NCI-H187 (cell line): ENCODE measurements around the gene ZC3H12A.

Experiments used
- DNase-seq, 2 experiments: peaks; one replicate each; lab custom pipeline; 2025; lab: John Stamatoyannopoulos, UW

ZC3H12A gene

DNA sequence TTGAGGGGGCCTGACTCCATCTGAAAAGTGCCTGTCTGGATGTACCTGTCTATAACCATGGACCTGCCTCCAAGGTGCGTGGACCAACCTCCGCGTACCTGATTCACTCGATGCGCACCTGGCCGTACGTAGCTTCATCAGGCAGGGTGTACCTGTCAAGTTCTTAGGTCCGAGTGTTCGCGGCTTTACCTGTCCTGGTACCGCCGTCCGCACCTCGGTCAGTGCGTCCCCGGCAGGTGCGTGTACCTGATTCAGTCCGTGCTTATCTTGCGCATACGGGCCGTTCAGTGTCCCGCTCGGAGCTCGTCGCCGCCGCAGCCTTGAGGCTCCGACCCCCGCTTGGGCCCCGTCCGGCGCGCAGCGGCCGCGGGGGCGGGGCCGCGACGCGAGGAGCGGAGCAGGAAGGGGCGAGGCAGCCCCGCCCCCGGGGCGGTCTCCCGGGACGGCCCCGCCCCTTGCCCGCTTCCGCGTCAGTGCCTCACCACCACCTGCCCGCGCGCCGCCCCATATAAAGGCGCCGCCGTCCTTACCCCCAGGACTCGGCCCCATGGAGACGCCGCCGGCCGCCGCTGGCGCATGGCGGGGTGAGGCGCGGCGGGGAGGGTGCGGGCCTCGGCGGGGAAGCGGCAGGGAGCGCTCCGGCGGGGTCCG, at the start of gene ZC3H12A:
ZC3H12A (plus strand) TSS at position 535 of the 651 bp plus-strand sequence. CDS start 917 bp downstream, outside the sequence.
- DNase-seq = peak; percentile 69

DNA sequence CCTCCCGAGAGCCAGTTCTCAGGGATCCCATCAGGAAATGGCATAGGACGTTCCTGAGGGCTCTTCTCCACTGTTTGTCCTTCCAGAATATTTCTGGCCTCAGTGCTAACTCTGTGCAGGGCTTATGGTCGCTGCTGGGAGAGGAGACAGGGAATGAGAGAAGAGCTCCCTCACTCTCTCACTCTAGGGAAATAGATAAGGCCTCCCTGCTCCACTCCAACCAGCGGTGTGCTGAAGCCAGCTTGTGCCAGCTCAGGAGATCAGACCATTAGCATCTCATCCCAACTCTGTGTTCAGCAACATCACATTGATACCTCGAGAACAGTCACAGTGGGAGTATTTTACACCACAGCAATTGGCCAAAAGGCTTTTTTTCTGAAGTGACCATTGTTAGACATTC, 49.2 kb upstream of the ZC3H12A start:
- no peak for DNase-seq

DNA sequence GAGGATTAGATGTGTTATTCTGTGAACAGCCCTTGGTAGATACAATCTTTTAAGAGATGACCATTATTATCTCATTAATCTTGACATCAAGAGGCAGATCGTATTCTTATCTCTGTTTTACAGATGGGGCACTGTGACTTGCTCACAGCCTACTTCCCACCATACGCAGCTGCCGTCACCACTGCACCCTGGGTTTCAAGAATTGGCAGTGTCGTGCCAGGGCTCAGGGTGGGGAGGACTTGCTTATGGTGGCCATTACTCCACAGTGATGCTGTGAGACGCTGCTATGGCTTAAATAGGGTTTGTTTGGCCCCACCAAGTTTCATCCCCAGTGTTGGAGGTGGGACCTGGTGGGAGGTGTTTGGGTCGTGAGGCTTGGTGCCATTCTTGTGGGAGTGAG, 45.4 kb upstream of the ZC3H12A start:
- no peak for DNase-seq

DNA sequence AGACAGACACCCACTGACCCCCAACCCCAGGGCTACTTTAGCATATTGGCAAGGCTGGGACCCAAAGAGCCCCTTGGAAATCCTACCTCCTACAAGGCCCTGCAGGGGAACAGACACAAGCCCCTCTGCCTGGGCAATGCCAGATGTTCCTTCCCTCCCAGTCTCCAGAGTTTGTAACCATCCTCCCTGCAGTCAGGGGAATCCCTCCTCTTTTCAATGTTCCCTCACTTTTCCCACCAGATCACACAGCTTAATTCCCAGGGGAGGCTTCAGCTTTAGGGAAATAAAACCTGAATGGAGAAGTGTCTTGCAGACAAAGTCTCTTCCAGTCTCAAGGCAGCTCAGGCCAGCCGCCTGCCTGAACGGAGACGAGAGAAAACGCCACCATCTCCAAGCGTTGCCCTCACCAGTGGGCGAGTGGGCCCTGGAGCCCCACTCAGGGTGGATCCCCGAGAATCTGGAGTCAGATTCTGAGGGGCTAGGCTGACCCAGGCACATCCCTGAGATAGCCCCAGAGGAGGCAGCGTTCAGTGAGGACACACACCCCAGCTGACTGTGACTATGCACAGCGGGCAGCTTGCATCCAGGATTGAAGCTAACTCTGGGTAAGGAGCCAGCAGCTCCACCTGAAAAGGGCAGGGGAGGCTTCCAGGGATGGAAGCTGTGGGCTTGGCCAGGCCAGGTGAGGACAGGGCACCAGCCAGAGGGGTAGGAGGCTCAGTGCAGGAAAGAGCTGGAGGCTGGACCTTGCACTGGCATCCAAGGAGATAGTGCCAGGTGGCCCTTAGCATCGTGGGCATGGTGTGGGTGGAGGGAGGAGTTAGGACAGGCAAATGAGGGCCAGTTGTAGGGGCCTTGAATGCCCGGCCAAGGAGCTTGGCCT, 44.0 kb upstream of the ZC3H12A start:
- DNase-seq = no peak

DNA sequence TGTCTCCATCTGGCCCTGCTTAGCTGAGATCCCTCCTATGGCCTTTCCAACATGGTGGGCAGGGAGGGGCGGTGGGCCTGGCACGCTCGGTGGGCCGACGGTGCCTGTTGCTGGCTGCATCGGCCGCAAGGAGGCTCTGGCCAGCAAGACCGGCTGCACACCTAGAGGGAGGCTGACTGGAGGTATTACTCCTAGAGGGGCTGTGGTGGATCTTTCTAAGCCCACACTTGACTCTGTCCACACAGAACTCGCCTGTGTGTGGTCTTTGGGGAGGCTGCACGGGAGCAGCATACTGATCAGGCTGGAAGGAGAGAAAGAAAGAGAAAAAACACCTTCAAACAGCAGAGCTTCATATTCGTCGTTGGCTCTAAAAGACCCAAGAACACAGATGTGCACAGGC, 41.7 kb upstream of the ZC3H12A start:
- DNase-seq = no peak

DNA sequence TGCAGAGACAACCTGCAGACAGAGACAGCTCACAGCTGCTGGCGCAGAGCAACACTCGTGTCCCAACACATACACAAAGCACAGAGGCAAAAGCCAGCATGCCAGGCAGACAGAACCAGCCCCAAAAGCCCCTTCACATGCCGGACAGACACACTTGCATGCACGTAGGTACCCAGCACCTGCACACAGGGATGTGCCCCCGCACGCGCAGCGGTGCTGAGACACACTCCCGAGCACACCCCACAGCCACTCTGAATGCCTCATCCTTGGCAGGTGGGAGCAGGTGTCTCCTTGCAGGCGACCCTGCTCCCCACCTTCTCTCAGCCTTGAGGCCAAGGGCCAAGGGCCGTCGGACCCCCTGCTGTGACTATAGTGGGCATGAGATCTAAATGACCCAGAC, 41.2 kb upstream of the ZC3H12A start:
- no peak for DNase-seq

DNA sequence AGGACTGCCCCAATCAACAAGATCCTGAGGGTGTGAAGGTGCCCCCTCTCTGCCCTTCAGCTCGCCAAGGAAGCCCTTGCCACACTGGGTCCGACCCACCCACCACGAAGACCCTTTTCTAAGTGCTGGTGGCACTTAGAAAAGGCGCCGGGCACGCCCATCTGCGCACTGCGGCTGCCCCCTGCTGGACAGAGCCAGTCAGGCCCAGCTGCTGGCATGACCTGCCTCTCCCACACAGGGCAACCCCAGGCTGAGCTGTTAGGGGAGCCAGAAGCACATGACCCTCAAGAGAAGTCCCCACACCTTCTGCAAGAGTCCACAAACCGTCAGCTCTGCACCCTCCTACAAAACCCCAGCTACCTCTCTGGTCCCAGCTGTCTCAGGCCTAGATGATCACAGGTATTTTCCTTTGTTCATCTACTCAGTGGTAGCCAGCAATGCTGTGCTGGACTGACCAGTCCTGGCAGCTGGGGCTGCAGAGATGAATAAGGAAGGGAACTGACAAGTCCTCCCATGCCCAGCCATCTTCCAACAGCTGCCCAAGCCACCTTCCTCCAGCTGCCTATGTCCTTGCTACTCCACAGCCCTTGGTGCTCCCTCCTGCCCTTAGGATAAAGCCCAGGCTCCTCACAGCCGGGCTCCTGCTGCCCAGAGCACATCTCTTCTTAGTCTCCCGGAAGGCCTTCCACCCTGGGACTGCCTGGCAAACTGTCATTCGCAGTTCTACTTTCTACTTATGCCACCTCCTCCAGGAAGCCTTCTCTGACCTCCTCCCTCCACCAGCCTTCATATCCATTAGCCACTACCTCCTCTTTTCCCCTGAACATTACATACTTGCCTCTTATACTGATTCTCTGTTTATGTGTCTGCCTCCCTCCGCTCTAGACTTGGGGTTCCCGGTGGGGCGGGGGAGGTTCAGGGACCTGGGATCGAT, 39.8 kb upstream of the ZC3H12A start:
- peak; percentile 11 to 20 for DNase-seq

DNA sequence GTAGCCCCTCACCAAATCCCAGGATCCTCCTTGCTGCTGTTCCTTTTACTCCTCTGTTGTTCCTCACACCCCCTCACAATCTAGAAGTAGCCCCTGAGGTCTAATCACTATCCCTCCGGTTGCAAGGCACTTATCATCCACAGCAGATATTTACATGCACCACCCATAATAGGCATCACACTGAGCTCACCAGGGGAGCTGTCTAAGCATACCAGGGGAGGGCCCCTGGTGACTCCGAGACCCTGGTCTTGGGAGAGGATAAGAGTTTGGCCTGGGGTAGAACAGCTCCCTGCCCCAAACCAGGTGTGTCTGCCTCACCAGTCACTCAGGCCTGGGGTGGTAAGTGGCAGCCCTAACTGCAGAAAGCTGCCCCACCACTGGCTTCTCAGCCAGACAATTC, 37.3 kb upstream of the ZC3H12A start:
- DNase-seq = no peak

DNA sequence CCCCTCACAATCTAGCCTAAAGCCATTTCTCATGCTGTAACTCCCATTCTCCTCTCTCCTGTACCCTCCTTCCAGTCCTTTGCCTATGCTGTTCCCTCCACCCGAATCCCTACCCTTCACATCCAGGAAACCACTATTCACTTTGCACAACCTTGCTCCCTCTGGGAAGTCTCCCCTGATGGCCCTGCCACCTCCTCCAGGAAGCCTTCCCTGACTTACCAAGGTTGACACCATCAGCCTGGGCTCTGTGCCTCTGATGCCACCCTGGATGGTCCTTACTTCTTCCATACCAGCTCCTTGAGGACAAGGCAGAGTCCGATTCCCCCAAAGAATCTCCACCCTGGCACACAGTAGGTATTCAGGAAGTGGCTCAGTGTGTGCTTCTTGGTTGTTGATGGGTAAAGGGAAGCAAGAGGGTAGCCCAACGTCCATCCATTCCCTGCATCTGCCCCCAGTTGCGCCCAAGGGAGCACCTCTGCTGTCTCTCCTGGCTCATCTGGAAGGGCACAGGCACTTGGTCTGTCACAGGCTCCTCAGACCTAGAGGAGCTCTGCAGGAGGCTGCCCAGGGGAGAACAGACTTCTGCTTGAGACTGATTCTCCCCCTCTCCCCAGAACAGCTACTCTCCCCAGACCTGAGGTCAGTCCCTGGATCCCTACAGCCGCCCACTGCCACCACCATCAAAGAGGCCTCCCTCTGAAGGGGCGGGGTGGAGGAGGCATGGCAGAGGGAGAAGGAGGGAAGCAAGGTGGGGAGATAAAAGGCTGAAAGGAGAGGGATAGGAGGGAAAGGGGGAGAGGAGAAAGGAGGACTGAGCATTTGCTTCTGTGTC, 36.1 kb upstream of the ZC3H12A start:
- DNase-seq = no peak

DNA sequence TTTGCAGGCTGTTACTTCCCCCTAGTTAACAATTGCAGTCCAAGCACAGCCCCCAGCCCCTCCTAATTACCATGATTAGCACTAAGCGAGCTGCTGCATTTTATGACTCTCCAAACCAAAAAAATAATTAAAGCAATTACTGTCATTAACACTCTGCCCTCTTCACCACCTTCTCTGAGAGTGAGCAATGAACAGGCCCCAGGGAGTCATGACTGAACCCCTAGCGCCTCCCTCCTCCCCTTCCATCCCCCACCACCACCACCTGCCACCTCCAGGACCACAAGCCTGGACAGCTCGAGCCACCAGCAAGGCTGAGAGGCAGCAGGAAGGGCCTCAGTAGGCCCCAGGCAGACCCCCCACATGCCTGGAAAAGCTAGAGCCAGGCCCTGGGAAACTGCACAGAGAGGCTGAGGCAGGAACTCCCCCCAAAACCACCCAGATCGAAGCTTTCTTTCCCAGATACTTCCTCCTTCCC, 35.5 kb upstream of the ZC3H12A start:
- DNase-seq = no peak

DNA sequence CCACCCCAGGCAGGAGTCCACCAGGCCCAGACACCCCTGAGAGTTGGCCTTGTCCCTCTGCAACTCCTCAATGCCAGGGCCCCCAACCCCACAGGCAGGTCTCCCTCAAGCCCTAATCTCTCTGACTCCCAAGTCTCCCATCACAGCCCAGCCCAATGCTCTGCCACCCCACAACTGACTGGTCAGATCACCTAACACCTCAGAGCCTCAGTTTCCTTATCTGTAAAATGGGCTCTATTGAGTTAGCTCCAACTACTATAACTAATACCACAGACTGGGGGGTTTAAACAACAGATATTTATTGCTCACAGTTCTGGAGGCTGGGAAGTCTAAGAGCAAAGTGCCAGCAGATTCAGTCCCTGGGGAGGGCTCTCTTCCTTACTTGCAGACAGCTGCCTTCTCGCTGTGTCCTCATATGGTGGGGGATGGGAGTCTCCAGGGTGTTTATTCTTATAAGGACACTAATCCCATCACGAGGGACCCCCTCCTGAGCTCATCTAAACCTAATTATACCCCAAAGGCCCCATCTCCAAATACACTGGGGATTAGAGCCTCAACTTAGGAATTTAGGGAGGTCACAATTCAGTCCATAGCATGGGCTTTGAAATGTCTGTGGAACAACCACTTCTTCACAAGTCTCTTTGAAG, 34.9 kb upstream of the ZC3H12A start:
- no peak for DNase-seq

DNA sequence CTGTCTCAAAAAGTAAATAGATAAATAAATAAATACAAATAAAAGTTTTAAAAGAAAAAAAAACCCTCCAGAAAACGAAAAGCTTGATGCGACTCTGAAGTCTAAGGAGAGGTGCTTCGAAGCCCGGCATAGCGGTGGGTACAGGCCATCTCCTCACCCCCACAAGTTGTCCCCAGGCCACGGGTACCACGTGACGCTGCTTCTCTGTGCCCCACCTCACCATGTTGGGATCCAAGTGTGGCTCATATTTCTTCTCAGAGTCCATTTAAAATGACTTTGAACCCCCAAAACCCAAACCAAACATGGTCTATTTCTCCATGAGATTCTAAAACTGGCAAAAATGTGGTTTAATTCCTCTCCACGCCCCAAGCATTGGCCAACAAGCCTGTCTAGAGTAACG, 32.9 kb upstream of the ZC3H12A start:
- no peak for DNase-seq

DNA sequence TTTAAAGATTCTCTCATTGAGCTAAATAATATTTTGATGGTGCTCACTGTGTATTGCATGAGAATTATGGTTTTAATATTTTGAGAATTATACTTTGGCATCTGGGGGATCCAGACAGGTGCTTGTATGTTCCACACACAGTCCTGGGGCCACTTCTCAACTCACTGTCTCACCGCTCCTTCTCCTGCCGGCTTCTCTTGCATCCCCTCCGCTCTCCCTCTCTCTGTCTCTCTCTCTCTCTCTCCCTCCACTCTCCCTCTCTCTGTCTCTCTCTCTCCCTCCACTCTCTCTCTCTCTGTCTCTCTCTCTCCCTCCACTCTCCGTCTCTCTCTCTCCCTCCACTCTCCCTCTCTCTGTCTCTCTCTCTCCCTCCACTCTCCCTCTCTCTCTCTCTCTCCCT, 32.2 kb upstream of the ZC3H12A start:
- DNase-seq = no peak

DNA sequence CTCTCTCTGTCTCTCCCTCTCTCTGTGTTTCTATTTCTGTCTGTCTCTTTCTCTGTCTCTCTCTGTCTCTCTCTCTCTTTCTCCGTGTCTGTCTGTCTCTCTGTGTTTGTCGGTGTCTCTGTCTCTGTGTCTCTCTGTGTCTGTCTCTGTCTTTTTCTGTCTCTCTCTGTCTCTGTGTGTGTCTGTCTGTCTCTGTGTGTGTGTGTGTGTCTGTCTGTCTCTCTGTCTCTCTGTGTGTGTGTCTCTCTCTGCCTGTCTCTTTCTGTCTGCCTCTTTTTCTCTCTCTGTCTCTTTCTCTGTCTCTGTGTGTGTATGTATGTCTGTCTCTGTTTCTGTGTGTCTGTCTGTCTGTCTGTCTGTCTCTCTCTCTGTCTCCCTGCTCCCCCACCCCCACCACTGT, 31.7 kb upstream of the ZC3H12A start:
- no peak for DNase-seq

DNA sequence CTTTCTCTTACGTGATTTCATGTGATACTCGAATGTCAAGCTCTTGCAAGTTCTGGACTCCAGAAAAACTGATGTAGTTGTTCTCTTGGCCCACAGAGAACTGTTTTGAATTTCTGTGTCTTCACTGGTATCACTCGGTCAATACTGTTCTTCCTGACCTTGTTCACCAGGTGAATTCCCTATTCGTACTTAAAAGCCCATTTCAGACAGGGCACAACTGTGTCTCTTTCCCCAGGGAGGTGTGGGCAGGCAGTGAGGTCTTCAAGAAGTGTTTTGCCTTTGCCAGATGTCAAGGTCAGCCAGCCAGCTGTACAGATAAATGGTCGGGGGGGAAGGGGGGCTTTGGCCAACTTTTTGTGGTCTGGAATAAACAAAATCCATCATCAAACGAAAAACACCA, 27.5 kb upstream of the ZC3H12A start:
- DNase-seq = no peak

DNA sequence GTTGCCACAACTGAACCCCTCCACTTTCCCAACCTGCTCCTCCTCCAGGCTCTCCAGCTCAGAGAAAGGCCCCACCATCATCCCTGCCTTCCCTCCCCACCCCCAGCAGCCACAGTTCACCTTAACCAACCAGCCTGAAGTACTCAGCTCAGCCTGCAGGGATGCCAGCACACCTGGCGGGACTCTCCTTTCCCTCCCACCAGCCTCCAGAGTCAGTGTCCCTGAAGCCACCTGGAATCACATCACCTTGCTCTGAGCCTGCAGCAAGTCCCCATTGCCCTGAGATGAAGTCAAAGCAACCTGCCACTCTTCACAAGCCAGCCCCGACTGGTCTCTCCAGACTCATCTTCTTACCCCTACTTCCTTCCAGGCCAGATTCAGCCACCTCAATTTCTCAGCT, 26.2 kb upstream of the ZC3H12A start:
- no peak for DNase-seq

DNA sequence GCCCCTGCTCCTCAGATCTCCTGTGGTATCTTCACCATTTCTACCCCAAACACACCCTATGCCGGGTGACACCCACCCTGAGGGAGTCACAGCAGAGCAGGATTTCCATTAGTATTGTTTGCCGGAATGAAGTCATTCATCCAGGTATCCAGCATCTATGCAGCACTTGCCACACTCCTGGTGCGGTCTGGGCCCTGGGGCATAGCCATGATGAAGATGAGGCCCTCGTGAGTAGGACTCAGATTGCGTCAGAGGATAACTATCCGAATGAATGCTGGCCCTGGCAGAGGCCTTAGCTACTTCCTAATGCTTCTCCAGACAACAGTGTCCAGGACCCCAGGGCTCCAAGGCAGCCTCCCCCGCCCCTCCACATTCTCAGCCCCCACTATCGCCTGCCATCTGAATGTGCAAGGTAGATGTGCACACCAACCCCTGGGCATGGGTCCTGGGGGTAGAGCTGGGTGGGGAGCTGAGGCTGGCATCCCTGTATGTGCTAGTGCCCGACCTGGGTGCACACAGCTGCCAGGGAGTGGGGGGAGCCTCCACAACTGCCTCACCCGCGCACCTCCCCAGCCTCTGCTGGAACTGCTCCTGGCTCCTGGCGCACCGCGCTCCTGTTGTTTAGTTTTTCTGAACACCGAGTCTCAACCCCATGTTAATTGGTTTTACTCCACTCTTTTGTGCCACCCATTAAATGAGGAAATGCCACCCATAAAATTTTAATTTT, 25.5 kb upstream of the ZC3H12A start:
- DNase-seq = no peak

DNA sequence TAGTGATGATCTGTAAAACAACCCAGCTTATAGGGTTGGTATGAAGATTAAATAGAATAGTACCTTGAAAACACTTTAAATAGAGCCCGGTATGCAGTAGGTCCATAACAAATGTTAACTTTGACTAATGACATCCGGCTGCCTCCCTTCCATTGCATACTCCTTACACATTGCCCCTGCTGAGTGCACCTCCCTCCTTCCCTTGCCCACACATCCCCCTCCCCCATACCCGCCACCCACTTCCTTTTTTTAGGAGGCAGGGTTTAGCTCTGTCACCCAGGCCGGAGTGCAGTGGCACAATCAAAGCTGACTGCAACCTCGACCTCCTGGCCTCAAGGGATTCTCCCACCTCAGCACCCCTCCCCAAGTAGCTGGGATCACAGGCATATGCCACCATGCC, 24.4 kb upstream of the ZC3H12A start:
- DNase-seq = no peak

DNA sequence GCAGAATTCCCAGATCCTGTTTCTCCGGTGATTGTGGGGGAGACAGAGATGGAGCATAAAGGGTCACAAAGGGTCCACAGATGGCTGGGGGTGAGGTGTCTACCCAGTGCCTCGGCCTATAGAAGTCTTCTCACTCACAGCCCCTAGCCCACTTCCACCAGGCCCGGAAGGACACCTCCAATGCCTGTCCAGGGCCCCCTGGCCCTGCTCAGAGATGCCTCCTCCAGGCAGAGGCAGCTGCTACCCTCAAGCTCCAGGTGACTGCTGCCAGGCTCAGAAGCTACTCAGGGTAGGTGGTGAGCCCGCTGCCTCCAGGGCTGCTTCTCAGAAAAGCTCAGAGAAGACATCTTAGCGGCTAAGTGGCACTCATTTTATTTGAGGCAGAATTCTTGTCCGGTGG, 22.0 kb upstream of the ZC3H12A start:
- no peak for DNase-seq

DNA sequence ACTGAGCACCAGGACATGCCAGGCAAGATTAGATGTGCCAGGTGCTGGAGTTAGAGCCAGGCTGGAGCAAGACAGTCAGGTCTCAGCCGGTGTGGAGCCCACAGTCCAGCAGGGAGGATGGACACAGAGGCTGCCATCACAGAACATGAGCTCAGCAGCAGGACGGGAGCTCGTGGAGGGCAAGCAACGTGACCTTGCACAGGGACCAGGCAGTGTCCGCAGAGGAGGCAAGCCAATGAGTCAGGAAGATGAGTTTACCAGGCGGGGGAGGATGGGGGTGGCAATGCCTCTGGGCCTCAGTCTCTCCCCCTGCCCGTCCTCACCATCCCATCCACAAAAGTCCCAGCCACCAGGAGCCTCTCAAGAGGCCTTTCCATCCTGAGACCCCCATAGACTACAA, 20.7 kb upstream of the ZC3H12A start:
- no peak for DNase-seq
